HepG2 (cell line): ENCODE measurements around the gene DQX1. TPM values are rescaled to one million over a fixed set of nuclear protein-coding genes. Genes with fewer than 3 reads are reported as not detected.

Source experiments
- EHMT2 ChIP-seq: fragments of 200-600 bp; sonication (generic); IDR thresholded peaks from 2 replicates; pipeline ENCODE4 v1.7.0; 2017; ENCODE audit warnings: antibody characterized with exemption, low read depth, low read length, borderline replicate concordance
- ETV6 ChIP-seq: sonication (generic); formaldehyde crosslinking; conservative IDR thresholded peaks from 2 replicates; pipeline ENCODE4 v1.4.0; 2020; ENCODE audit warnings: missing genetic modification reagents
- FLYWCH1 ChIP-seq: sonication (generic); formaldehyde crosslinking; IDR thresholded peaks from 2 replicates; pipeline ENCODE4 v1.8.1; 2023; ENCODE audit warnings: mild to moderate bottlenecking, missing genetic modification reagents
- FOXO4 ChIP-seq: sonication (generic); formaldehyde crosslinking; conservative IDR thresholded peaks from 2 replicates; pipeline ENCODE4 v1.8.1; 2023; ENCODE audit warnings: missing genetic modification reagents
- HINFP ChIP-seq: sonication (generic); formaldehyde crosslinking; IDR thresholded peaks from 2 replicates; pipeline ENCODE4 v1.4.0; 2020; ENCODE audit warnings: low read depth, mild to moderate bottlenecking, missing genetic modification reagents
- MED1 ChIP-seq: sonication (generic); formaldehyde crosslinking; IDR thresholded peaks from 2 replicates; pipeline ENCODE4 v1.4.0; 2020; ENCODE audit warnings: missing genetic modification reagents
- ONECUT2 ChIP-seq: sonication (generic); formaldehyde crosslinking; IDR thresholded peaks from 2 replicates; pipeline ENCODE4 v1.4.0; 2020; ENCODE audit warnings: missing genetic modification reagents
- RARG ChIP-seq: sonication (generic); formaldehyde crosslinking; IDR thresholded peaks from 2 replicates; pipeline ENCODE4 v1.4.0; 2020; ENCODE audit warnings: low read depth, mild to moderate bottlenecking, missing genetic modification reagents
- RELA ChIP-seq: sonication (generic); formaldehyde crosslinking; IDR thresholded peaks from 2 replicates; pipeline ENCODE4 v1.4.0; 2020; ENCODE audit warnings: missing genetic modification reagents
- SMAD9 ChIP-seq: sonication (generic); formaldehyde crosslinking; IDR thresholded peaks from 2 replicates; pipeline ENCODE4 v1.5.1; 2020; ENCODE audit warnings: mild to moderate bottlenecking, missing genetic modification reagents
- TRIM24 ChIP-seq: sonication (generic); formaldehyde crosslinking; IDR thresholded peaks from 2 replicates; pipeline ENCODE4 v1.8.0; 2022; ENCODE audit warnings: mild to moderate bottlenecking, missing genetic modification reagents
- U2AF1 ChIP-seq: fragments of 200-400 bp; formaldehyde crosslinking; optimal IDR thresholded peaks from 2 replicates; pipeline ENCODE3; 2017; ENCODE audit warnings: mild to moderate bottlenecking, low read depth, low read length
- YEATS4 ChIP-seq: sonication (generic); formaldehyde crosslinking; IDR thresholded peaks from 2 replicates; pipeline ENCODE4 v1.4.0; 2020; ENCODE audit warnings: missing genetic modification reagents, borderline replicate concordance
- ZNF251 ChIP-seq: sonication (generic); formaldehyde crosslinking; IDR thresholded peaks from 2 replicates; pipeline ENCODE4 v1.9.0; 2021; ENCODE audit warnings: mild to moderate bottlenecking, missing genetic modification reagents
- ZNF614 ChIP-seq: IDR thresholded peaks from 2 replicates; pipeline ENCODE4 v1.6.1; 2018; ENCODE audit warnings: missing biosample characterization, missing genetic modification reagents, inconsistent platforms, borderline replicate concordance
- ZNF766 ChIP-seq: sonication (generic); formaldehyde crosslinking; IDR thresholded peaks from 2 replicates; pipeline ENCODE4 v1.5.0; 2020; ENCODE audit warnings: missing genetic modification reagents, borderline replicate concordance
- polyA plus RNA-seq, 8 experiments: library from polyadenylated mRNA; depleted of rRNA in 3 of 8; stranded (reverse) in 7 of 8; unstranded in 1 of 8; fragments of >200 nt; fragmentation: Illumina TruSeq in 4 of 8; extraction: Trizol in 4 of 8; gene quantifications; 2 replicates each; pipeline versions ENCODE4 v1.2.1 to v1.2.3, GENCODE V29; 2011 to 2016; ENCODE audit warnings: low read depth in 4 of 8, missing spikeins in 1 of 8, mixed read lengths in 1 of 8; ENCODE audit not compliant: insufficient read depth in 1 of 8
- total RNA-seq, 5 experiments: library from RNA; depleted of rRNA; stranded (reverse); fragments of >200 nt; fragmentation: Illumina TruSeq; extraction: Trizol; gene quantifications; 2 replicates each; pipeline ENCODE4 v1.2.3, GENCODE V29; 2016; ENCODE audit warnings: low read depth in 1 of 5
- TF ChIP-seq, protein P1 (sequence below): sonication (generic); formaldehyde crosslinking; IDR thresholded peaks from 2 replicates; pipeline ENCODE4 v1.8.0; 2022; ENCODE audit warnings: mild to moderate bottlenecking, missing genetic modification reagents, moderate library complexity
- TF ChIP-seq, protein P2 (sequence below): sonication (generic); formaldehyde crosslinking; IDR thresholded peaks from 2 replicates; pipeline ENCODE4 v1.4.0; 2020; ENCODE audit warnings: low read depth, mild to moderate bottlenecking, missing genetic modification reagents

Gene DQX1
- total and polyA plus RNA-seq, 2 of the 13 experiments (the other 11 are each of a cell fraction or from before 2014, with no cell fraction given) = 27.6 to 89.8 TPM

- no peak for TF ChIP-seq U2AF1
- TF ChIP-seq, protein P1, sequence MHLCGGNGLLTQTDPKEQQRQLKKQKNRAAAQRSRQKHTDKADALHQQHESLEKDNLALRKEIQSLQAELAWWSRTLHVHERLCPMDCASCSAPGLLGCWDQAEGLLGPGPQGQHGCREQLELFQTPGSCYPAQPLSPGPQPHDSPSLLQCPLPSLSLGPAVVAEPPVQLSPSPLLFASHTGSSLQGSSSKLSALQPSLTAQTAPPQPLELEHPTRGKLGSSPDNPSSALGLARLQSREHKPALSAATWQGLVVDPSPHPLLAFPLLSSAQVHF (CRISPR knock-in tag) = no peak
- TF ChIP-seq ONECUT2 = no peak
- 0 out of 2 replicates have a peak, but pooled peaks have one; percentile 16 for TF ChIP-seq YEATS4 (CRISPR knock-in tag)
- TF ChIP-seq ETV6 (CRISPR knock-in tag) = no peak
- no peak for TF ChIP-seq ZNF614 (CRISPR knock-in tag)
- peak; percentile 15; the same call in 1 of the 2 replicates for TF ChIP-seq HINFP (CRISPR knock-in tag)
- no peak for TF ChIP-seq RARG
- no peak for TF ChIP-seq ZNF766 (CRISPR knock-in tag)
- TF ChIP-seq FLYWCH1 = no peak
- TF ChIP-seq, protein P2, sequence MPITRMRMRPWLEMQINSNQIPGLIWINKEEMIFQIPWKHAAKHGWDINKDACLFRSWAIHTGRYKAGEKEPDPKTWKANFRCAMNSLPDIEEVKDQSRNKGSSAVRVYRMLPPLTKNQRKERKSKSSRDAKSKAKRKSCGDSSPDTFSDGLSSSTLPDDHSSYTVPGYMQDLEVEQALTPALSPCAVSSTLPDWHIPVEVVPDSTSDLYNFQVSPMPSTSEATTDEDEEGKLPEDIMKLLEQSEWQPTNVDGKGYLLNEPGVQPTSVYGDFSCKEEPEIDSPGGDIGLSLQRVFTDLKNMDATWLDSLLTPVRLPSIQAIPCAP = 0 out of 2 replicates have a peak, but pooled peaks have one; percentile 59
- no peak for TF ChIP-seq TRIM24 (CRISPR knock-in tag)
- no peak for TF ChIP-seq MED1 (CRISPR knock-in tag)
- TF ChIP-seq ZNF251 (CRISPR knock-in tag) = 0 out of 2 replicates have a peak, but pooled peaks have one; percentile 77
- TF ChIP-seq EHMT2 = no peak
- no peak for TF ChIP-seq FOXO4 (CRISPR knock-in tag)
- TF ChIP-seq SMAD9 = no peak
- no peak for TF ChIP-seq RELA (CRISPR knock-in tag)
These were observed 27.1 kb upstream of the DQX1 start (continued) for GRCh38 chr2:74552914-74553811.
